ENCODE data around the gene SHB. TPM values are rescaled to one million over a fixed set of nuclear protein-coding genes. Genes with fewer than 3 reads are reported as not detected.

SHB gene
- total RNA-seq, 1 experiment from 2014 or later, result 20.7 TPM

DNA sequence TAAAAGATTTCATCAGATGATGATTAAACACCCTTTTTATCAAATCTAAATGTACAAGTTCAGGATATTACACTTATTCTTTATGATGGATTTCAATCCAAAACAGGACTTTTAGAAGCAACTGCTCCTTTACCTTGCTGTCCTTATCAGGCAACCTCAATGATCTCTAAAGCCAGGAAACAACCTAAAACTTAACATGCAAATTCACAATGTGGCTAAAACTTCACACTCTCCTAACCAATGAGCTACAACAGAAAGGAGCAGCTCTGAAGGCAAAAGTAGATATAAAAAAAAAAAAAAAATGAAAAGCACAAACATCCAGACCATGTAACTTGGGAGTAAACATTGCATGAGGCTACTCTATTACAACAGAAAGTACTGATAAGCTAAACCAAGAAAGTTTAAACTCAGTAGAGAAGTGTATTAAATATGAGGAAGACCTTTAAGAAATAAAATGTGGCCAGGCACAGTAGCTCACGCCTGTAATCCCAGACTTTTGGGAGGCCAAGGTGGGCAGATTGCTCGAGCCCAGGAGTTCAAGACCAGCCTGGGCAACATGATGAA is 188.0 kb downstream of the SHB start:
- Histone ChIP-seq H3K4me1 (ENCODE audit: insufficient read depth, low read length, poor library complexity, severe bottlenecking) (no peaks in the 10 kb centered on the region), H3K36me3 (ENCODE audit: insufficient read depth, low read length, poor library complexity, severe bottlenecking) (peaks cover 8% of the 10 kb centered on the region), H3K9me3 (ENCODE audit: low read depth, low read length, poor library complexity, severe bottlenecking) (peaks cover 7% of the 10 kb centered on the region), H3K4me3 (ENCODE audit: low read depth, low read length, poor library complexity, severe bottlenecking) (no peak overlapping the region), H3K27ac (ENCODE audit: low read depth, low read length, poor library complexity, severe bottlenecking) (no peak overlapping the region), H3K27me3 (replicated peaks; ENCODE audit: insufficient read depth, low read depth, low read length, poor library complexity) (no peaks in the 10 kb centered on the region)
- ChIA-PET CTCF (interaction anchor here (0.6 kb wide), 1 partner anchor 533 kb away, joined by 3 read pairs; no protein-coding TSS in a partner anchor), POLR2A (ENCODE audit: low non-redundant PET) (no interaction called here)
- no TSS peak for BruUV-seq (replicated peaks)
- no peak for DNase-seq (ENCODE audit: low spot score)
- no peak for TF ChIP-seq EZH2 (IDR thresholded peaks at IDR 0.05; ENCODE audit: borderline replicate concordance, low read depth, low read length, poor library complexity, severe bottlenecking)
- TF ChIP-seq, protein P1, sequence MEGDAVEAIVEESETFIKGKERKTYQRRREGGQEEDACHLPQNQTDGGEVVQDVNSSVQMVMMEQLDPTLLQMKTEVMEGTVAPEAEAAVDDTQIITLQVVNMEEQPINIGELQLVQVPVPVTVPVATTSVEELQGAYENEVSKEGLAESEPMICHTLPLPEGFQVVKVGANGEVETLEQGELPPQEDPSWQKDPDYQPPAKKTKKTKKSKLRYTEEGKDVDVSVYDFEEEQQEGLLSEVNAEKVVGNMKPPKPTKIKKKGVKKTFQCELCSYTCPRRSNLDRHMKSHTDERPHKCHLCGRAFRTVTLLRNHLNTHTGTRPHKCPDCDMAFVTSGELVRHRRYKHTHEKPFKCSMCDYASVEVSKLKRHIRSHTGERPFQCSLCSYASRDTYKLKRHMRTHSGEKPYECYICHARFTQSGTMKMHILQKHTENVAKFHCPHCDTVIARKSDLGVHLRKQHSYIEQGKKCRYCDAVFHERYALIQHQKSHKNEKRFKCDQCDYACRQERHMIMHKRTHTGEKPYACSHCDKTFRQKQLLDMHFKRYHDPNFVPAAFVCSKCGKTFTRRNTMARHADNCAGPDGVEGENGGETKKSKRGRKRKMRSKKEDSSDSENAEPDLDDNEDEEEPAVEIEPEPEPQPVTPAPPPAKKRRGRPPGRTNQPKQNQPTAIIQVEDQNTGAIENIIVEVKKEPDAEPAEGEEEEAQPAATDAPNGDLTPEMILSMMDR (conservative IDR thresholded peaks at IDR 0.05; ENCODE audit: low read depth, low read length), result no peak
- intact Hi-C loops (cut with micrococcal nuclease; ENCODE audit: unreplicated experiment), result no loop called here

DNA sequence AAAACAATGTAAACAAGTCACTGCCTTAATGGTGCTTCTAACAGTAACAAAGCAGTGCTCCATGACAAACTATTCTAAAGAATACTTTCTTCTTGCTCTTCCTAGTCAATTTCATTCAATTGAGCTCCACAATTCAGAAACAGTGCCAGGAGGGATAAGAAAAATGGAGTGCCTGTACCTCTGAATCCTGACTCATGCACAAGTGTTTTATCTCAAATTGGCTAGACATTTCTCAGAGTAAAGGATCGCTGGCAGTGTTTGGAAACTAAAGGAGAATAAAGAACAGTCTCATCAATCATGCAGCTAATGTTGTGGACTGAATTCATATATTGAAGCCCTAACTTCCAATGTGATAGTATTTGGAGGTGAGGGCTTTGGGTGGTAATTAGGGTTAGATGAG is 192.7 kb downstream of the SHB start:
- no peaks in the 10 kb centered on the region for H3K4me1 ChIP-seq (ENCODE audit: insufficient read depth, low read length, poor library complexity, severe bottlenecking)
- no TSS peak for BruUV-seq (replicated peaks)
- ChIA-PET CTCF (interaction anchor here (0.5 kb wide), 1 partner anchor 1548 kb away, joined by 4 read pairs; no protein-coding TSS in a partner anchor), POLR2A (ENCODE audit: low non-redundant PET) (no interaction called here)
- TF ChIP-seq, protein P1 (conservative IDR thresholded peaks at IDR 0.05; ENCODE audit: low read depth, low read length), result no peak
- no peak for TF ChIP-seq EZH2 (IDR thresholded peaks at IDR 0.05; ENCODE audit: borderline replicate concordance, low read depth, low read length, poor library complexity, severe bottlenecking)
- intact Hi-C loops (cut with micrococcal nuclease; ENCODE audit: unreplicated experiment), result no loop called here
- H3K27ac ChIP-seq (ENCODE audit: low read depth, low read length, poor library complexity, severe bottlenecking), result no peak overlapping the region
- no peaks in the 10 kb centered on the region for H3K27me3 ChIP-seq (replicated peaks; ENCODE audit: insufficient read depth, low read depth, low read length, poor library complexity)
- no peak for DNase-seq (ENCODE audit: low spot score)
- H3K36me3 ChIP-seq (ENCODE audit: insufficient read depth, low read length, poor library complexity, severe bottlenecking), result peaks cover 8% of the 10 kb centered on the region
- peaks cover 7% of the 10 kb centered on the region for H3K9me3 ChIP-seq (ENCODE audit: low read depth, low read length, poor library complexity, severe bottlenecking)
- H3K4me3 ChIP-seq (ENCODE audit: low read depth, low read length, poor library complexity, severe bottlenecking), result no peak overlapping the region

DNA sequence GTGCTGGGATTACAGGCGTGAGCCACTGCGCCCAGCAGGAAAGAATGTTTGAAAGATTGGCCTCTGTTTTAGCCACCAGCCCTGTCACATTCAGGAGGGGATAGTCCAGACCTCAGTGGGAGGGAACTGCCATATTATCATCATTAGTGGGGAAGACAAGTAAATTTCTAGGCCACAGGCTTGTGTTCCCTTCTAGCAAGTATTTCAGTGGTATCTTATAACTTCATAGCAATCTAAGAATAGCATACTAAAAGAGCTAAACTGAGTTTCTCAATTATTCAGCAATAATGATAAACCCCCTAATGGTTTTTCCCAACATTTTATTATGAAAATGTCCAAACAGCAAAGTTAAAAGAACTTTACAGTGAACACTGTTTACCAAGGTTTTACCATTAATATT is 195.1 kb downstream of the SHB start:
- H3K36me3 ChIP-seq (ENCODE audit: insufficient read depth, low read length, poor library complexity, severe bottlenecking), result peaks cover 5% of the 10 kb centered on the region
- H3K9me3 ChIP-seq (ENCODE audit: low read depth, low read length, poor library complexity, severe bottlenecking), result peaks cover 7% of the 10 kb centered on the region
- TF ChIP-seq EZH2 (IDR thresholded peaks at IDR 0.05; ENCODE audit: borderline replicate concordance, low read depth, low read length, poor library complexity, severe bottlenecking), result no peak
- TF ChIP-seq, protein P1 (conservative IDR thresholded peaks at IDR 0.05; ENCODE audit: low read depth, low read length), result no peak
- H3K27me3 ChIP-seq (replicated peaks; ENCODE audit: insufficient read depth, low read depth, low read length, poor library complexity), result no peaks in the 10 kb centered on the region
- CTCF ChIA-PET, result no interaction called here
- POLR2A ChIA-PET (ENCODE audit: low non-redundant PET), result no interaction called here
- DNase-seq (ENCODE audit: low spot score), result no peak
- no peak overlapping the region for H3K4me3 ChIP-seq (ENCODE audit: low read depth, low read length, poor library complexity, severe bottlenecking)
- BruUV-seq (replicated peaks), result no TSS peak
- intact Hi-C loops (cut with micrococcal nuclease; ENCODE audit: unreplicated experiment), result no loop called here
- no peaks in the 10 kb centered on the region for H3K4me1 ChIP-seq (ENCODE audit: insufficient read depth, low read length, poor library complexity, severe bottlenecking)
- H3K27ac ChIP-seq (ENCODE audit: low read depth, low read length, poor library complexity, severe bottlenecking), result no peak overlapping the region

Data from A673 (cell line).